ENCODE results near the gene CENPP.
"Not testable (repeated sequence)": the region's sequence is repeated elsewhere in the genome, so short reads cannot be mapped to it uniquely, and the experiment has no call there.

- not testable (repeated sequence) for TF ChIP-seq POLR2AphosphoS5, CTCF (IDR thresholded peaks at IDR 0.05)
These were observed 85.4 kb downstream of the CENPP start for GRCh38 chr9:92411157-92411556.

Data from transverse colon (tissue), 4 donors.